C4-2B (cell line): Measurements from ENCODE around the gene ATP5MC3.

Experiments
- H3K27ac ChIP-seq: fragments of 450-650 bp; 2 replicates; pipeline ENCODE4 v1.5.1; 2017
- ZFX ChIP-seq: fragments of 450-650 bp; IDR thresholded peaks from 2 replicates; pipeline ENCODE4 v1.6.1; 2017
- TF ChIP-seq, protein P1 (sequence below): fragments of 450-650 bp; conservative IDR thresholded peaks from 2 replicates; pipeline ENCODE4 v1.5.1; 2017; ENCODE audit warnings: mild to moderate bottlenecking

The ATP5MC3 gene

DNA sequence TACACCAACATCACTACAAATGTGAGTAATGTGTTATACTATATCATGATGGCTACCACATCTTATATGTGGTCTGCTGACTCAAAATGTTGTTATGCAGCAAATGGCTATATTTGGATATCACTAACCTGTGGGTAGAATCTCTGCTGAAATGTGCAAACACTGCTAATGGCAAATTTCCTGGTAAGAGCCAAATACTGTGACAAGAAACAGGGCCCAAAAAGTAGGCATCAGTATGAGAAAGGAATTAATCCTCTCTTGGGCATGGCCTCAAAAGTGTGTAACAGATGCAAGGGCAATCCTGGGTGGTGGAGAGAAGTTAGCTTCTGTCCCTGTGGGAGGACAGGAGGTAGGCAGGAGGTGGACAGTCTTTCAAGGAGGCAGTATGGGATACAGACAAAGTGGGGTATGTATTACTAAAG, 26.8 kb downstream of the ATP5MC3 start:
- TF ChIP-seq, protein P1, sequence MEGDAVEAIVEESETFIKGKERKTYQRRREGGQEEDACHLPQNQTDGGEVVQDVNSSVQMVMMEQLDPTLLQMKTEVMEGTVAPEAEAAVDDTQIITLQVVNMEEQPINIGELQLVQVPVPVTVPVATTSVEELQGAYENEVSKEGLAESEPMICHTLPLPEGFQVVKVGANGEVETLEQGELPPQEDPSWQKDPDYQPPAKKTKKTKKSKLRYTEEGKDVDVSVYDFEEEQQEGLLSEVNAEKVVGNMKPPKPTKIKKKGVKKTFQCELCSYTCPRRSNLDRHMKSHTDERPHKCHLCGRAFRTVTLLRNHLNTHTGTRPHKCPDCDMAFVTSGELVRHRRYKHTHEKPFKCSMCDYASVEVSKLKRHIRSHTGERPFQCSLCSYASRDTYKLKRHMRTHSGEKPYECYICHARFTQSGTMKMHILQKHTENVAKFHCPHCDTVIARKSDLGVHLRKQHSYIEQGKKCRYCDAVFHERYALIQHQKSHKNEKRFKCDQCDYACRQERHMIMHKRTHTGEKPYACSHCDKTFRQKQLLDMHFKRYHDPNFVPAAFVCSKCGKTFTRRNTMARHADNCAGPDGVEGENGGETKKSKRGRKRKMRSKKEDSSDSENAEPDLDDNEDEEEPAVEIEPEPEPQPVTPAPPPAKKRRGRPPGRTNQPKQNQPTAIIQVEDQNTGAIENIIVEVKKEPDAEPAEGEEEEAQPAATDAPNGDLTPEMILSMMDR, result no peak
- TF ChIP-seq ZFX, result no peak
- H3K27ac ChIP-seq, result no peak overlapping the region

DNA sequence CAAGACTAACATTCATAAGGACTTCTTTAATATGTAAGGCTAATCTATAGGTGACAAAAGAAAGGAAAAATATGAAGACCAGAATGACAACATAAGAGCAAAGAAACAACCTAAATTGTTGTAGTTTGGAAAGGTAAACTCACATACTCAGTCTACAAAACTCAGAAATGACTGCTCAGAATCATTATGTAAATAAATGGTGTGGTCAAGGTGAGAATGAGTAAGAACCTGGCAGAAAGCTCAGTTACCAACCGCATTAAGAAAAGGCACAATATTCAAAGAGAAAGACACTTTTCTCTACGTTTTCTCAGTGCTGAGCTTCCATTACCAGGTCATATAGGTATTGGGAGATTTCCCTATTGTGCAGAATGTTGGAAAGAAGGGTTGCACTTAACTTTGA, 29.3 kb downstream of the ATP5MC3 start:
- no peak overlapping the region for H3K27ac ChIP-seq
- TF ChIP-seq, protein P1, result no peak
- no peak for TF ChIP-seq ZFX

DNA sequence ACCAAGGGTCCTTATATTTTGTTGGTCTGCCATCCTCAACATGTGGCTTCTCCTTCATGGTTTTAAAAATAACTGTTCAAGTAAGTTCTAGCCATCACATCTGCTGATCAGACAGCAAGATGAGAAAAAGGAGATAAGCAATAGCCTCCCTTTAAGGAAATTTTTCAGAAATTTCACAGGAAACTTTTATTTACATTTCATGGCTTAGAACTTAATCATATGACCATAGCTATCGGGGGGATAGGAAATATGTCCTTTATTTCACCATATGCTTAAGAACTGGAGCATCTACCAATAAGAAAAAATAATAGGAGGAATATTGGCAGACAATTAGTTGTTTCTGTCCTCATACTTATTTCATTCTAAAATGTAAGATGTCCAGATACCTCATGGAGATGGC, 29.7 kb downstream of the ATP5MC3 start:
- no peak overlapping the region for H3K27ac ChIP-seq
- no peak for TF ChIP-seq ZFX
- TF ChIP-seq, protein P1, result no peak

DNA sequence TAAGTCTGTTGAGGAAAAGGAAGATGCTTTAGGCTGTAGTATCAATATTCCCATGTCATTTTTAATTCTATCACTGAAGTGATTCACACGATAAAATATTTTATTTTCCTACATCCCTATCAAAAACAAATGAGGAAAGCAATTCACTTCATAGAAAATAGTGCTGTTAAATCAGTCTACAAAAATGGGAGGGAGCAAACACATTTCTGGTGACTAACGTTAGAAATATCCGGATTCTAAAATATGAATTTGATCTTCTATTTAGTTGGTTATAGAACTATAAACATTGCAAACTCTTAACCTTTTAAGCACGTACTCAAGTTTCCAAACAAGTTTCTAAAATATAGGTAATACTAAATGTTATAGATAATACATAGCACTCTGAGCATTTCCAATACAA, 34.3 kb downstream of the ATP5MC3 start:
- TF ChIP-seq, protein P1, result no peak
- TF ChIP-seq ZFX, result no peak
- no peak overlapping the region for H3K27ac ChIP-seq

DNA sequence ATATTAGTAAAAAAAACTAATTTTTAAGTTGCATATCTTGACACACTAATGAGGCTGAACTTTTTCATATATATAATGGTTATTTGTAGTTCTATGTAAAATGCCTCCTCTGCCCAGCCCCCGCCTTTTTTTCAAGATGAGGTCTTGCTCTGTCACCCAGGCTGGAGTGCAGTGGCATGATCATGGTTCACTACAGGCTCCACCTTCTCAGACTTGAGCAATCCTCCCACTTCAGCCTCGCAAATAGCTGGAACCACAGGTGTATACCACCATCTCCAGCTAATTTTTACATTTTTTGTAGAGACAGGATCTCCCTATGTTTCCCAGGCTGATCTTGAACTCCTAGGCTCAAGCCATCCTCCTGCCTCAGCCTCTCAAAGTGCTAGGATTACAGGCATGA, 37.8 kb downstream of the ATP5MC3 start:
- H3K27ac ChIP-seq, result no peak overlapping the region
- no peak for TF ChIP-seq ZFX
- TF ChIP-seq, protein P1, result no peak

DNA sequence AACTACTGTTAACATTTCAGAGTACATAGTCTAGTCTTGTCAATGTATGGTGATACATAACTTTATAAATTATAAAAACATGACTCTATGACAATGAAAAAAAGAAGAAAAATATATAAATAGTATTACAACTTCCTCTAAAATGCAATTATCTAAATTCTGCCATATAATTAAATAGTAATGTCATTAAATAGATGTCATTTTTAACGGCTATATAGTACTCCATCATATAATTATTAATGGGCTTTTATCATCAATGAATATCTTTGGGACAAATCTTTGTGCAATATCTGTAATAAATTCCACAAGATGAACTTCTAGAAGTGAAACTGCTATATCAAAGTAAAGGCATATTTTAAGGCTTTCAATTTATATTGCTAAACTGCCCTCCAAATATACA, 38.3 kb downstream of the ATP5MC3 start:
- no peak overlapping the region for H3K27ac ChIP-seq
- TF ChIP-seq, protein P1, result no peak
- TF ChIP-seq ZFX, result no peak

DNA sequence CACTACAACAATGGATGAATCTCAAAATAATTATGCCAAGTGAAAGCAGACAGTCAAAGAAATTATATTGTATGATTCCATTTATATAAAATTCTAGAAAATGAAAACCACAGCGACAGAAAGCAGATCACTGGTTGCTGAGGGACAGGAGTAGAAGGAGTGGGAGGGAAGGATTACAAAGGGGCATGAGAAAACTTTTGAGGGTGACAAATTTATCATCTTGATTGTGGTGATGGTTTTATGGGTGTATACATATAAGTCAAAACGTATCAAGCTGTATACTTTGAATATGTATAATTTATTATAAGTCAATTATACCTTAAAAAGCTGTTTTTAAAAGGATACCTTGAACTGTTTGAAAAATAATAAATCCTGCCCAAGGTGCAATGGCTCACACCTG, 41.2 kb downstream of the ATP5MC3 start:
- no peak for TF ChIP-seq ZFX
- TF ChIP-seq, protein P1, result no peak
- H3K27ac ChIP-seq, result no peak overlapping the region
